Trophoblast cell (in vitro differentiated cells and primary cell): Measurements from ENCODE around the gene ZFP69B.

Experiments
- DNase-seq, 2 donors: peaks; one replicate each; pipeline ENCODE4 v3.0.0-alpha.2; 2016
- H2AFZ ChIP-seq: 2 replicates; pipeline ENCODE4 v1.6.1; 2013; ENCODE audit warnings: low read length, moderate library complexity, mild to moderate bottlenecking; ENCODE audit not compliant: insufficient read depth, poor library complexity
- H2AK5ac ChIP-seq: 2 replicates; pipeline ENCODE4 v1.6.1; 2013; ENCODE audit warnings: mild to moderate bottlenecking, low read length
- H2BK120ac ChIP-seq: 2 replicates; pipeline ENCODE4 v1.6.1; 2013; ENCODE audit warnings: low read length, mild to moderate bottlenecking, moderate library complexity; ENCODE audit not compliant: insufficient read depth, poor library complexity
- H2BK12ac ChIP-seq: 2 replicates; pipeline ENCODE4 v1.6.1; 2013; ENCODE audit warnings: mild to moderate bottlenecking, low read length, moderate library complexity
- H2BK5ac ChIP-seq: 2 replicates; pipeline ENCODE4 v1.6.1; 2013; ENCODE audit warnings: low read length, low read depth, moderate library complexity, mild to moderate bottlenecking; ENCODE audit not compliant: poor library complexity
- H3K14ac ChIP-seq: 2 replicates; pipeline ENCODE4 v1.6.1; 2013; ENCODE audit warnings: mild to moderate bottlenecking, low read length
- H3K18ac ChIP-seq: 2 replicates; pipeline ENCODE4 v1.6.1; 2013; ENCODE audit warnings: mild to moderate bottlenecking, low read length
- H3K23ac ChIP-seq: 2 replicates; pipeline ENCODE4 v1.6.1; 2013; ENCODE audit warnings: low read length
- H3K27ac ChIP-seq: 2 replicates; pipeline ENCODE4 v1.5.1; 2013; ENCODE audit warnings: low read depth, mild to moderate bottlenecking, inconsistent platforms, low read length, moderate library complexity
- H3K27me3 ChIP-seq: 2 replicates; pipeline ENCODE4 v1.6.1; 2013; ENCODE audit warnings: inconsistent platforms, mild to moderate bottlenecking, low read length, moderate library complexity; ENCODE audit not compliant: insufficient read depth
- H3K36me3 ChIP-seq, 2 experiments: 1 replicate in 1 of 2; 2 replicates in 1 of 2; pipeline ENCODE4 v1.6.1; 2013; ENCODE audit warnings: low read length in 2 of 2, mild to moderate bottlenecking in 2 of 2, moderate library complexity in 1 of 2; ENCODE audit not compliant: insufficient read depth in 2 of 2, control insufficient read depth in 1 of 2
- H3K4ac ChIP-seq: 2 replicates; pipeline ENCODE4 v1.6.1; 2013; ENCODE audit warnings: low read depth, mild to moderate bottlenecking, low read length, moderate library complexity
- H3K4me1 ChIP-seq, 2 experiments: 1 replicate in 1 of 2; 2 replicates in 1 of 2; pipeline ENCODE4 v1.6.1; 2013; ENCODE audit warnings: low read length in 2 of 2, mild to moderate bottlenecking in 2 of 2, moderate library complexity in 1 of 2; ENCODE audit not compliant: insufficient read depth in 2 of 2, control insufficient read depth in 1 of 2
- H3K4me2 ChIP-seq: 2 replicates; pipeline ENCODE4 v1.6.1; 2013; ENCODE audit warnings: inconsistent platforms, mild to moderate bottlenecking, low read length, moderate library complexity
- H3K4me3 ChIP-seq: 2 replicates; pipeline ENCODE4 v1.5.1; 2013; ENCODE audit warnings: mild to moderate bottlenecking, low read depth, low read length, inconsistent platforms
- H3K79me1 ChIP-seq: one replicate; pipeline ENCODE4 v1.6.1; 2013; ENCODE audit warnings: low read length
- H3K79me2 ChIP-seq: 2 replicates; pipeline ENCODE4 v1.6.1; 2013; ENCODE audit warnings: low read length, mild to moderate bottlenecking; ENCODE audit not compliant: control insufficient read depth, insufficient read depth, poor library complexity
- H3K9ac ChIP-seq: 2 replicates; pipeline ENCODE4 v1.6.1; 2013; ENCODE audit warnings: mild to moderate bottlenecking, low read length
- H3K9me3 ChIP-seq: 2 replicates; pipeline ENCODE4 v1.6.1; 2013; ENCODE audit warnings: low read depth, mild to moderate bottlenecking, control low read depth, inconsistent platforms, low read length; ENCODE audit not compliant: insufficient read depth
- H4K12ac ChIP-seq: 2 replicates; pipeline ENCODE4 v1.6.1; 2013; ENCODE audit warnings: low read depth, mild to moderate bottlenecking, low read length, moderate library complexity
- H4K8ac ChIP-seq: 2 replicates; pipeline ENCODE4 v1.6.1; 2013; ENCODE audit warnings: low read depth, mild to moderate bottlenecking, low read length, moderate library complexity
- H4K91ac ChIP-seq: one replicate; pipeline ENCODE4 v1.6.1; 2013; ENCODE audit warnings: low read depth, mild to moderate bottlenecking, low read length, moderate library complexity
- WGBS: extraction: QIAGEN DNeasy Blood & Tissue Kit; methylation state at CpG from one replicate; pipeline ENCODE4 v1.1.7; 2013; ENCODE audit warnings: missing lambda C conversion rate; ENCODE audit not compliant: insufficient read length, insufficient coverage; ENCODE audit errors: extremely low coverage; 5-methylcytosine and 5-hydroxymethylcytosine counted together

ZFP69B gene

GRCh38 chr1:40454873-40455272 lies 4.6 kb downstream of the ZFP69B start:
- Histone ChIP-seq H3K27ac (no peak overlapping the region), H2AFZ (no peak overlapping the region), H2BK5ac (no peak overlapping the region), H3K14ac (no peak overlapping the region), H4K12ac (no peak overlapping the region), H2BK12ac (no peak overlapping the region), H3K36me3 (peaks cover 6 to 9% of the 10 kb centered on the region in 2 experiments), H3K27me3 (no peaks in the 10 kb centered on the region), H4K91ac (no peak overlapping the region), H4K8ac (no peak overlapping the region), H3K23ac (no peak overlapping the region), H3K4me2 (no peak overlapping the region), H3K79me2 (peaks cover 2% of the 10 kb centered on the region), H3K9ac (no peak overlapping the region), H3K79me1 (peaks cover 3% of the 10 kb centered on the region), H2AK5ac (no peak overlapping the region), H3K4me1 (peaks cover 7 to 8% of the 10 kb centered on the region in 2 experiments), H2BK120ac (no peak overlapping the region), H3K18ac (no peak overlapping the region), H3K4ac (no peak overlapping the region), H3K4me3 (no peak overlapping the region), H3K9me3 (peaks cover 4% of the 10 kb centered on the region)
- DNase-seq, result no peak
- no CpG with 5 or more reads among the region's 1 CpG for WGBS

DNA sequence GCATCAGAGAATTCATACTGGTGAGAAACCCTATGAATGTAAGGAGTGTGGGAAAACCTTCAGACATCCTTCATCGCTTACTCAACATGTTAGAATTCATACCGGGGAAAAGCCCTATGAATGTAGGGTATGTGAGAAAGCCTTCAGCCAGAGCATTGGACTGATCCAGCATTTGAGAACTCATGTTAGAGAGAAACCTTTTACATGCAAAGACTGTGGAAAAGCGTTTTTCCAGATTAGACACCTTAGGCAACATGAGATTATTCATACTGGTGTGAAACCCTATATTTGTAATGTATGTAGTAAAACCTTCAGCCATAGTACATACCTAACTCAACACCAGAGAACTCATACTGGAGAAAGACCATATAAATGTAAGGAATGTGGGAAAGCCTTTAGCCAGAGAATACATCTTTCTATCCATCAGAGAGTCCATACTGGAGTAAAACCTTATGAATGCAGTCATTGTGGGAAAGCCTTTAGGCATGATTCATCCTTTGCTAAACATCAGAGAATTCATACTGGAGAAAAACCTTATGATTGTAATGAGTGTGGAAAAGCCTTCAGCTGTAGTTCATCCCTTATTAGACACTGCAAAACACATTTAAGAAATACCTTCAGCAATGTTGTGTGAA lies 12.8 kb downstream of the ZFP69B start:
- Histone ChIP-seq H4K91ac (no peak overlapping the region), H2BK12ac (no peak overlapping the region), H3K4me3 (no peak overlapping the region), H3K9me3 (peaks cover 22% of the 10 kb centered on the region), H3K4me2 (no peak overlapping the region), H3K23ac (no peak overlapping the region), H4K8ac (no peak overlapping the region), H2AK5ac (no peak overlapping the region), H3K27me3 (no peaks in the 10 kb centered on the region), H3K18ac (no peak overlapping the region), H3K4ac (no peak overlapping the region), H4K12ac (no peak overlapping the region), H3K9ac (no peak overlapping the region), H3K36me3 (peaks cover 3 to 6% of the 10 kb centered on the region in 2 experiments), H2BK120ac (no peak overlapping the region), H3K4me1 (no peaks in the 10 kb centered on the region), H3K14ac (no peak overlapping the region), H3K27ac (no peak overlapping the region), H3K79me2 (no peaks in the 10 kb centered on the region), H2AFZ (no peak overlapping the region), H3K79me1 (no peaks in the 10 kb centered on the region), H2BK5ac (no peak overlapping the region)
- WGBS, result no CpG with 5 or more reads among the region's 3 CpGs
- no peak for DNase-seq

- Histone ChIP-seq H3K4ac (no peak overlapping the region), H3K9me3 (peaks cover 19% of the 10 kb centered on the region), H3K79me1 (no peaks in the 10 kb centered on the region), H3K27me3 (no peaks in the 10 kb centered on the region), H3K36me3 (peaks cover 0 to 3% of the 10 kb centered on the region in 2 experiments), H4K12ac (no peak overlapping the region), H2BK5ac (no peak overlapping the region), H3K4me2 (no peak overlapping the region), H3K18ac (no peak overlapping the region), H3K27ac (no peak overlapping the region), H2BK12ac (no peak overlapping the region), H2AK5ac (no peak overlapping the region), H3K79me2 (no peaks in the 10 kb centered on the region), H4K8ac (no peak overlapping the region), H3K4me3 (no peak overlapping the region), H4K91ac (no peak overlapping the region), H3K4me1 (no peaks in the 10 kb centered on the region), H2BK120ac (no peak overlapping the region), H2AFZ (no peak overlapping the region), H3K14ac (no peak overlapping the region), H3K23ac (no peak overlapping the region), H3K9ac (no peak overlapping the region)
- no peak for DNase-seq
- WGBS, result no CpG with 5 or more reads among the region's 2 CpGs
Measured at GRCh38 chr1:40469327-40469726, 19.1 kb downstream of the ZFP69B start.

GRCh38 chr1:40475268-40475667 lies 25.0 kb downstream of the ZFP69B start:
- H3K27ac ChIP-seq, result no peak overlapping the region
- H3K4me3 ChIP-seq, result no peak overlapping the region
- no peak overlapping the region for H3K4ac ChIP-seq
- H2BK120ac ChIP-seq, result no peak overlapping the region
- no peak overlapping the region for H4K12ac ChIP-seq
- H2AFZ ChIP-seq, result no peak overlapping the region
- H3K36me3 ChIP-seq, result peaks cover 0 to 2% of the 10 kb centered on the region in 2 experiments
- DNase-seq, result no peak
- no peak overlapping the region for H3K23ac ChIP-seq
- H4K8ac ChIP-seq, result no peak overlapping the region
- H3K27me3 ChIP-seq, result no peaks in the 10 kb centered on the region
- peaks cover 4% of the 10 kb centered on the region for H3K79me2 ChIP-seq
- peaks cover 4% of the 10 kb centered on the region for H3K79me1 ChIP-seq
- H3K18ac ChIP-seq, result no peak overlapping the region
- H3K4me2 ChIP-seq, result no peak overlapping the region
- peaks cover 10% of the 10 kb centered on the region for H3K9me3 ChIP-seq
- H3K4me1 ChIP-seq, result peaks cover 2 to 6% of the 10 kb centered on the region in 2 experiments
- H3K14ac ChIP-seq, result no peak overlapping the region
- no peak overlapping the region for H4K91ac ChIP-seq
- no peak overlapping the region for H2AK5ac ChIP-seq
- H2BK5ac ChIP-seq, result no peak overlapping the region
- WGBS, result no CpG with 5 or more reads among the region's 2 CpGs
- H3K9ac ChIP-seq, result no peak overlapping the region
- no peak overlapping the region for H2BK12ac ChIP-seq
